GM23338 (cell line): ENCODE results near the gene IQGAP2.

Experiments used
- CREB1 ChIP-seq: fragments of 250-450 bp; sonication (Bioruptor Pico); IDR thresholded peaks from 2 replicates; pipeline ENCODE4 v1.5.0; 2020; ENCODE audit warnings: low read depth, mild to moderate bottlenecking, moderate library complexity
- EZH2 ChIP-seq: fragments of 200-600 bp; sonication (generic); IDR thresholded peaks from one replicate; pipeline ENCODE4 v1.8.0; 2017; ENCODE audit warnings: antibody characterized with exemption, mild to moderate bottlenecking, low read depth; ENCODE audit not compliant: unreplicated experiment
- EZH2phosphoT487 ChIP-seq: fragments of 200-600 bp; sonication (generic); IDR thresholded peaks from one replicate; pipeline ENCODE4 v1.8.1; 2018; ENCODE audit warnings: antibody characterized with exemption; ENCODE audit not compliant: unreplicated experiment
- JUNB ChIP-seq: IDR thresholded peaks from one replicate; pipeline ENCODE4 v1.6.1; 2016; ENCODE audit warnings: antibody characterized with exemption; ENCODE audit not compliant: unreplicated experiment
- NANOG ChIP-seq: IDR thresholded peaks from 2 replicates; pipeline ENCODE4 v1.6.1; 2016; ENCODE audit warnings: antibody characterized with exemption, borderline replicate concordance
- POLR2AphosphoS5 ChIP-seq: IDR thresholded peaks from 2 replicates; pipeline ENCODE4 v1.6.1; 2016; ENCODE audit warnings: antibody characterized with exemption, low read depth
- ZNF114 ChIP-seq: fragments of 250-450 bp; sonication (Bioruptor Pico); IDR thresholded peaks from 2 replicates; pipeline ENCODE4 v1.5.0; 2020; ENCODE audit warnings: mild to moderate bottlenecking, moderate library complexity
- ZNF331 ChIP-seq: fragments of 250-450 bp; sonication (Bioruptor Pico); IDR thresholded peaks from 2 replicates; pipeline ENCODE4 v1.5.0; 2020; ENCODE audit warnings: low read depth, mild to moderate bottlenecking, moderate library complexity
- TF ChIP-seq, protein P1 (sequence below), 2 experiments: fragments of 200-600 bp in 1 of 2; sonication (generic) in 1 of 2; conservative IDR thresholded peaks; 2 replicates each; pipeline versions ENCODE4 v1.5.1 to v1.6.1; 2016 to 2017; ENCODE audit warnings: antibody characterized with exemption in 2 of 2, low read depth in 2 of 2, mild to moderate bottlenecking in 2 of 2, moderate library complexity in 1 of 2
- TF ChIP-seq, protein P2 (sequence below): IDR thresholded peaks from one replicate; pipeline ENCODE4 v1.6.1; 2018; ENCODE audit warnings: antibody characterized with exemption; ENCODE audit not compliant: unreplicated experiment
- TF ChIP-seq, protein P3 (sequence below): fragments of 250-450 bp; sonication (Bioruptor Pico); IDR thresholded peaks from 2 replicates; pipeline ENCODE4 v1.5.0; 2020; ENCODE audit warnings: mild to moderate bottlenecking, moderate library complexity

DNA sequence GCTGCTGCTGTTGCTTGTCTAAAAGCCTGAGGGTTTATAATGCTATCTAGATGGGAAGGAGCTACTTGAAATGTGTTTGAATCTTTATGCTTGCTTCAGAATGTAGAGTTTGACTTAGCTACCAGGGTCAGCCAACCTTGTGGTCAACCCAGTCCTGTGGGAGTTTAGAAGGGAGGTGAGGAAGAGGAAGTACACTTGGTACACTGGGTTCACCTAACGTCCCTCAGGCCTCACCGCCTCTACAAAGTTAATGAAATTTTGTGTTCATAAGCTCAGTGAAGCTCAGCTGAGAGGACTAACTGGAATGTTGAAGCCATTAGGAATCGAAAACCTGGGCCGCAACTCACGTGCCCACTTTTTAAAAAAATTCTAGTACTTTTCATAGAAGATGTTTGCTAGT lies 10.7 kb downstream of the IQGAP2 start:
- TF ChIP-seq EZH2phosphoT487, result no peak
- TF ChIP-seq, protein P1, sequence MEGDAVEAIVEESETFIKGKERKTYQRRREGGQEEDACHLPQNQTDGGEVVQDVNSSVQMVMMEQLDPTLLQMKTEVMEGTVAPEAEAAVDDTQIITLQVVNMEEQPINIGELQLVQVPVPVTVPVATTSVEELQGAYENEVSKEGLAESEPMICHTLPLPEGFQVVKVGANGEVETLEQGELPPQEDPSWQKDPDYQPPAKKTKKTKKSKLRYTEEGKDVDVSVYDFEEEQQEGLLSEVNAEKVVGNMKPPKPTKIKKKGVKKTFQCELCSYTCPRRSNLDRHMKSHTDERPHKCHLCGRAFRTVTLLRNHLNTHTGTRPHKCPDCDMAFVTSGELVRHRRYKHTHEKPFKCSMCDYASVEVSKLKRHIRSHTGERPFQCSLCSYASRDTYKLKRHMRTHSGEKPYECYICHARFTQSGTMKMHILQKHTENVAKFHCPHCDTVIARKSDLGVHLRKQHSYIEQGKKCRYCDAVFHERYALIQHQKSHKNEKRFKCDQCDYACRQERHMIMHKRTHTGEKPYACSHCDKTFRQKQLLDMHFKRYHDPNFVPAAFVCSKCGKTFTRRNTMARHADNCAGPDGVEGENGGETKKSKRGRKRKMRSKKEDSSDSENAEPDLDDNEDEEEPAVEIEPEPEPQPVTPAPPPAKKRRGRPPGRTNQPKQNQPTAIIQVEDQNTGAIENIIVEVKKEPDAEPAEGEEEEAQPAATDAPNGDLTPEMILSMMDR (conservative IDR thresholded peaks at IDR 0.05; ENCODE audit: low read depth in 2 of 2), result no peak
- TF ChIP-seq EZH2, result no peak
- no peak for TF ChIP-seq NANOG
- TF ChIP-seq, protein P2, sequence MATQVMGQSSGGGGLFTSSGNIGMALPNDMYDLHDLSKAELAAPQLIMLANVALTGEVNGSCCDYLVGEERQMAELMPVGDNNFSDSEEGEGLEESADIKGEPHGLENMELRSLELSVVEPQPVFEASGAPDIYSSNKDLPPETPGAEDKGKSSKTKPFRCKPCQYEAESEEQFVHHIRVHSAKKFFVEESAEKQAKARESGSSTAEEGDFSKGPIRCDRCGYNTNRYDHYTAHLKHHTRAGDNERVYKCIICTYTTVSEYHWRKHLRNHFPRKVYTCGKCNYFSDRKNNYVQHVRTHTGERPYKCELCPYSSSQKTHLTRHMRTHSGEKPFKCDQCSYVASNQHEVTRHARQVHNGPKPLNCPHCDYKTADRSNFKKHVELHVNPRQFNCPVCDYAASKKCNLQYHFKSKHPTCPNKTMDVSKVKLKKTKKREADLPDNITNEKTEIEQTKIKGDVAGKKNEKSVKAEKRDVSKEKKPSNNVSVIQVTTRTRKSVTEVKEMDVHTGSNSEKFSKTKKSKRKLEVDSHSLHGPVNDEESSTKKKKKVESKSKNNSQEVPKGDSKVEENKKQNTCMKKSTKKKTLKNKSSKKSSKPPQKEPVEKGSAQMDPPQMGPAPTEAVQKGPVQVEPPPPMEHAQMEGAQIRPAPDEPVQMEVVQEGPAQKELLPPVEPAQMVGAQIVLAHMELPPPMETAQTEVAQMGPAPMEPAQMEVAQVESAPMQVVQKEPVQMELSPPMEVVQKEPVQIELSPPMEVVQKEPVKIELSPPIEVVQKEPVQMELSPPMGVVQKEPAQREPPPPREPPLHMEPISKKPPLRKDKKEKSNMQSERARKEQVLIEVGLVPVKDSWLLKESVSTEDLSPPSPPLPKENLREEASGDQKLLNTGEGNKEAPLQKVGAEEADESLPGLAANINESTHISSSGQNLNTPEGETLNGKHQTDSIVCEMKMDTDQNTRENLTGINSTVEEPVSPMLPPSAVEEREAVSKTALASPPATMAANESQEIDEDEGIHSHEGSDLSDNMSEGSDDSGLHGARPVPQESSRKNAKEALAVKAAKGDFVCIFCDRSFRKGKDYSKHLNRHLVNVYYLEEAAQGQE, result no peak
- TF ChIP-seq ZNF114 (CRISPR knock-in tag), result no peak
- TF ChIP-seq POLR2AphosphoS5, result no peak
- no peak for TF ChIP-seq ZNF331 (CRISPR knock-in tag)
- TF ChIP-seq, protein P3, sequence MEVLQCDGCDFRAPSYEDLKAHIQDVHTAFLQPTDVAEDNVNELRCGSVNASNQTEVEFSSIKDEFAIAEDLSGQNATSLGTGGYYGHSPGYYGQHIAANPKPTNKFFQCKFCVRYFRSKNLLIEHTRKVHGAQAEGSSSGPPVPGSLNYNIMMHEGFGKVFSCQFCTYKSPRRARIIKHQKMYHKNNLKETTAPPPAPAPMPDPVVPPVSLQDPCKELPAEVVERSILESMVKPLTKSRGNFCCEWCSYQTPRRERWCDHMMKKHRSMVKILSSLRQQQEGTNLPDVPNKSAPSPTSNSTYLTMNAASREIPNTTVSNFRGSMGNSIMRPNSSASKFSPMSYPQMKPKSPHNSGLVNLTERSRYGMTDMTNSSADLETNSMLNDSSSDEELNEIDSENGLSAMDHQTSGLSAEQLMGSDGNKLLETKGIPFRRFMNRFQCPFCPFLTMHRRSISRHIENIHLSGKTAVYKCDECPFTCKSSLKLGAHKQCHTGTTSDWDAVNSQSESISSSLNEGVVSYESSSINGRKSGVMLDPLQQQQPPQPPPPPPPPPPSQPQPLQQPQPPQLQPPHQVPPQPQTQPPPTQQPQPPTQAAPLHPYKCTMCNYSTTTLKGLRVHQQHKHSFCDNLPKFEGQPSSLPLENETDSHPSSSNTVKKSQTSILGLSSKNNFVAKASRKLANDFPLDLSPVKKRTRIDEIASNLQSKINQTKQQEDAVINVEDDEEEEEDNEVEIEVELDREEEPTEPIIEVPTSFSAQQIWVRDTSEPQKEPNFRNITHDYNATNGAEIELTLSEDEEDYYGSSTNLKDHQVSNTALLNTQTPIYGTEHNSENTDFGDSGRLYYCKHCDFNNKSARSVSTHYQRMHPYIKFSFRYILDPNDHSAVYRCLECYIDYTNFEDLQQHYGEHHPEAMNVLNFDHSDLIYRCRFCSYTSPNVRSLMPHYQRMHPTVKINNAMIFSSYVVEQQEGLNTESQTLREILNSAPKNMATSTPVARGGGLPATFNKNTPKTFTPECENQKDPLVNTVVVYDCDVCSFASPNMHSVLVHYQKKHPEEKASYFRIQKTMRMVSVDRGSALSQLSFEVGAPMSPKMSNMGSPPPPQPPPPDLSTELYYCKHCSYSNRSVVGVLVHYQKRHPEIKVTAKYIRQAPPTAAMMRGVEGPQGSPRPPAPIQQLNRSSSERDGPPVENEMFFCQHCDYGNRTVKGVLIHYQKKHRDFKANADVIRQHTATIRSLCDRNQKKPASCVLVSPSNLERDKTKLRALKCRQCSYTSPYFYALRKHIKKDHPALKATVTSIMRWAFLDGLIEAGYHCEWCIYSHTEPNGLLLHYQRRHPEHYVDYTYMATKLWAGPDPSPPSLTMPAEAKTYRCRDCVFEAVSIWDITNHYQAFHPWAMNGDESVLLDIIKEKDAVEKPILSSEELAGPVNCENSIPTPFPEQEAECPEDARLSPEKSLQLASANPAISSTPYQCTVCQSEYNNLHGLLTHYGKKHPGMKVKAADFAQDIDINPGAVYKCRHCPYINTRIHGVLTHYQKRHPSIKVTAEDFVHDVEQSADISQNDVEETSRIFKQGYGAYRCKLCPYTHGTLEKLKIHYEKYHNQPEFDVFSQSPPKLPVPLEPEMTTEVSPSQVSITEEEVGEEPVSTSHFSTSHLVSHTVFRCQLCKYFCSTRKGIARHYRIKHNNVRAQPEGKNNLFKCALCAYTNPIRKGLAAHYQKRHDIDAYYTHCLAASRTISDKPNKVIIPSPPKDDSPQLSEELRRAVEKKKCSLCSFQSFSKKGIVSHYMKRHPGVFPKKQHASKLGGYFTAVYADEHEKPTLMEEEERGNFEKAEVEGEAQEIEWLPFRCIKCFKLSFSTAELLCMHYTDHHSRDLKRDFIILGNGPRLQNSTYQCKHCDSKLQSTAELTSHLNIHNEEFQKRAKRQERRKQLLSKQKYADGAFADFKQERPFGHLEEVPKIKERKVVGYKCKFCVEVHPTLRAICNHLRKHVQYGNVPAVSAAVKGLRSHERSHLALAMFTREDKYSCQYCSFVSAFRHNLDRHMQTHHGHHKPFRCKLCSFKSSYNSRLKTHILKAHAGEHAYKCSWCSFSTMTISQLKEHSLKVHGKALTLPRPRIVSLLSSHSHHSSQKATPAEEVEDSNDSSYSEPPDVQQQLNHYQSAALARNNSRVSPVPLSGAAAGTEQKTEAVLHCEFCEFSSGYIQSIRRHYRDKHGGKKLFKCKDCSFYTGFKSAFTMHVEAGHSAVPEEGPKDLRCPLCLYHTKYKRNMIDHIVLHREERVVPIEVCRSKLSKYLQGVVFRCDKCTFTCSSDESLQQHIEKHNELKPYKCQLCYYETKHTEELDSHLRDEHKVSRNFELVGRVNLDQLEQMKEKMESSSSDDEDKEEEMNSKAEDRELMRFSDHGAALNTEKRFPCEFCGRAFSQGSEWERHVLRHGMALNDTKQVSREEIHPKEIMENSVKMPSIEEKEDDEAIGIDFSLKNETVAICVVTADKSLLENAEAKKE, result no peak
- no peak for TF ChIP-seq CREB1 (CRISPR knock-in tag)
- no peak for TF ChIP-seq JUNB
